Measurements from ENCODE around the gene ZSCAN30. TPM values are rescaled to one million over a fixed set of nuclear protein-coding genes. Genes with fewer than 3 reads are reported as not detected.

ZSCAN30 gene
- polyA plus RNA-seq, 12 donors = 16.8 to 49.8 (median 29.6) TPM; not detected in 1

- DNase-seq = no peak
These were observed 5.9 kb downstream of the ZSCAN30 start for GRCh38 chr18:35283923-35284794.

- no peak for DNase-seq
These were observed 7.7 kb downstream of the ZSCAN30 start for GRCh38 chr18:35282353-35282752.

DNA sequence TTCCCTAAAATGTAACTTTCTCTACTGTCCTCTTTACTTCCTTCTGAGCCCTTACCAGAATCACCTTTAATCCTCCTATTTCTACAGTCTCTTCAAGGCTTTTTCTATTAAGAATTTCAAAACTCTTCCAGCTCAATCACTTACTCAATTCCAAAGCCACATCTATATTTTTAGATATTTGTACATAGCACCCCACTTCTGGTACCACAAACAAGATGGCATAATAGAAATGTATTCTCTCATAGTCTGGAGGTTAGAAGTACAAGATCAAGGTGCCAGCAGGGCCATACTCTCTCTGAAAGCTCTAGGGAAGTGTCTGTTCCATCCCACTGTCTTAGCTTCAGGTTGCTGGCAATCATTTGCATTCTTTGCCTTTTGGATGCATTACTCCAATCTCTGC lies 11.1 kb downstream of the ZSCAN30 start:
- DNase-seq = no peak

DNA sequence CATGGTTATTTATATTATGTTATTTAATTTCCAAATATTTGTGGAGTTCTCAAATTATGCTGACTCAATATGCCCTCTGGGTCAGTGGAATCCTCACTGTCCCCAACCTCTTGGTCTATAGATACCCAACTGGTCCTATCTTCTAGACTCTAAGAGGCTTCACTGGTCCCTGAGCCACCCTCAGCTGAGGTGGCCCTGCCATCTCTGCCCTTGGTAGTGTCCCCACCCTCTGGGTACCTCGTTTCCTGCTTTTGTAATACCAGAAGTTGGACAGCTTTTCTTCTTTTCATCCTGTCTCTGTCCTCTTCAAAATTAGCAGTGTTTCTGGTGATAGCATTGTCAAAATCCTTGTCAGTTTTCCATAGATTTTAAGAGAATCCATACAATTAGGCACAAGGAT lies 11.9 kb downstream of the ZSCAN30 start:
- no peak for DNase-seq

GRCh38 chr18:35277633-35278032 lies 12.4 kb downstream of the ZSCAN30 start:
- DNase-seq = no peak

DNA sequence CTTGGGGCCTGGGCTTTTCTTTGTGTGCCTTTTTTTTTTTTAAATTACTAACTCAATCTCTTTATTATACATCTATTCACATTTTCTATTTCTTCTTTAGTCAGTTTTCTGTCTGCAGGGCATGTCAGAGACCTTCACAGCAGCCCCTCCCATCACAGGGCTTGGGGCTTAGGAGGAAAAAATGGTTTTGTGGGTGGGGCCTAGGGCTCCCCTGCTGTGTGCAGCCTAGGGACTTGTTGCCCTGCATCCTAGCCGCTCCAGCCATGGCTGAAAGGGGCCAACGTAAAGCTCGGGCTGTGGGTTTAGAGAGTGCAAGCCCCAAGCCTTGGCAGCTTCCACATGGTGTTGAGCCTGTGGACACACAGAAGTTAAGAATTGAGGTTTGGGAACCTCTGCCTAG lies 13.8 kb downstream of the ZSCAN30 start:
- DNase-seq = no peak

- DNase-seq = no peak
These were observed 18.4 kb downstream of the ZSCAN30 start for GRCh38 chr18:35271656-35272055.

GRCh38 chr18:35268821-35269220 lies 21.2 kb downstream of the ZSCAN30 start:
- no peak for DNase-seq

GRCh38 chr18:35267809-35268208 lies 22.2 kb downstream of the ZSCAN30 start:
- DNase-seq = peak; percentile 27

DNA sequence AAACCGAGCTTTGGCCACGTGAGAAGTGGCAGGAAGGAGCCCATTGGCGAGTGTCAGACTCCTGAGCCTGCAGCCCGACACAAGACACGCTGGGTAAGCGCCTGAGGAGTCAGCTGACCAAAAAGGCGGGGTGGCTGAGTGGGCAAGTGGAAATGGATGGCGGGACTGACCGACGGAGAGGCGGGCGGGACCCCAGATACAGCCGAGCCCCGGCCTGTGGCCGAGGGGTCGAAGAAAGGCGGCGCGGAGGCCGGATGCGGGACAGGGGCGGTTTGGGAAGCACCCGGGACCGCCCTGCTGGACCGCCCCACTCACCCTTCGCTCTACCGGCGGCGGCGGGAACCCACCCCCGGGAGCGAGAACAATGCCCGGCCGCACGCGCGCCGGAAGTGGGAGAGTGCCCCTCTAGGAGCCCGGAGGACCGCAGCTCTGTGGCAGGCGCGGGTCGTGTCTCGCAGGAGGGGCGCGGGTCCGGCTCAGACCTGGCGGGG lies 22.8 kb downstream of the ZSCAN30 start:
- DNase-seq = peak; percentile 85

DNA sequence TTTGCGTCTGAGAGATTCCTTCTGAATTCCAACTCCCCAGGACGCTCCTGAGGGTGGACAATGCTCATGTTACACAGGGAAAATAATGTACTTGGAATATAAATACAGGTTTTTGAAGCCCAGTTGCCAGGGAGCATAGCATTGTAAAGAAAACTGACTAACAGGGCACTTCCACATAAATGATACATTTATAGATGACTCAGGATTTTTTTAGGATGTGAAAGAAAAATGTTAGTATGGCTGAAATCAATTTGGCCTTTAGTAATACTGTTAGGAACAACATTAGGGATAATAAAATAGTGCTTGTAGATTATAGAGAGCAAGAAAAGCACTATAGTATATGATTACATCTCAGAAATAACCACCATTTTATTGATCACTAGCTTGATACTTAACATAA lies 25.6 kb downstream of the ZSCAN30 start:
- no peak for DNase-seq

GRCh38 chr18:35256947-35257346 lies 33.1 kb downstream of the ZSCAN30 start:
- no peak for DNase-seq

- DNase-seq = no peak
These were observed 36.3 kb downstream of the ZSCAN30 start for GRCh38 chr18:35253655-35254287.

DNA sequence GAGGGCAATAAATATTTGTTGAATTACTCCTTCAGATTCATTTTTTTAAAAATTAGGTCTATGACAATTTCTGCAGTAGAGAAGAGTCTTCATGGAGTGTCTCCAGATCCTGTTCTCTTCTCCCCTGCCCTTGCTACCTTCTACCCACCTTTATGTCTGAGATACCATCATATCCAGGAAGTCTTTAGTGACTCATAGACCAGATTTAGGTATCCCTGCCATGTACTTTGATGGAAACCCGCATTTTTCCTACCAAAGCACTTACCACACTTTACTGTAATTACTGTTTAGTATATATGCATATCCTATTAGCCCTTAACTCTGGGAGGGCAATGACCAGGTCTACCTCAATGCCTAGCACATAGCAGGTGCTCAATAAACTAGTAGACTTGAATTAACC lies 37.6 kb downstream of the ZSCAN30 start:
- no peak for DNase-seq

- no peak for DNase-seq
These were observed 41.6 kb downstream of the ZSCAN30 start for GRCh38 chr18:35248429-35248828.

- no peak for DNase-seq
These were observed 42.4 kb downstream of the ZSCAN30 start for GRCh38 chr18:35247412-35248249.

DNA sequence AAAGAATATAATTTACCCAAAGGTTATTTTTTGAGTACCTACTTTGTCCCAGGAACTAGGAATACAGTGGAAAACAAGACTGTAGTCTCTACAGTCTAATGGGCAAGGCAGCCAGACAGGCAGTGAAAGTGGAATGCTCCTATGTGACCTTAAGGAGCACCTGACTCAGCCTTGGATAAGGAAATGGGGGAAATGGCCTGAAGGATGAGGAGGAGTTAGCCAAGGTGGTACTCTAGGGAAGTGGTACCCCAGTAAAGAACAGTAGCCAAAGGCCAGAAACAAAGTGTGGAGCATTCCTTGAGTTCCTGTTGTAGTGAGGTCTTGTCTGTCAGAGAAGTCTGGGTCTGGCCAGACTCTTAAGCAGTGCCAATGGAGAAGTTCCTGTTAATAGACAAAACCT lies 43.2 kb downstream of the ZSCAN30 start:
- DNase-seq = no peak

DNA sequence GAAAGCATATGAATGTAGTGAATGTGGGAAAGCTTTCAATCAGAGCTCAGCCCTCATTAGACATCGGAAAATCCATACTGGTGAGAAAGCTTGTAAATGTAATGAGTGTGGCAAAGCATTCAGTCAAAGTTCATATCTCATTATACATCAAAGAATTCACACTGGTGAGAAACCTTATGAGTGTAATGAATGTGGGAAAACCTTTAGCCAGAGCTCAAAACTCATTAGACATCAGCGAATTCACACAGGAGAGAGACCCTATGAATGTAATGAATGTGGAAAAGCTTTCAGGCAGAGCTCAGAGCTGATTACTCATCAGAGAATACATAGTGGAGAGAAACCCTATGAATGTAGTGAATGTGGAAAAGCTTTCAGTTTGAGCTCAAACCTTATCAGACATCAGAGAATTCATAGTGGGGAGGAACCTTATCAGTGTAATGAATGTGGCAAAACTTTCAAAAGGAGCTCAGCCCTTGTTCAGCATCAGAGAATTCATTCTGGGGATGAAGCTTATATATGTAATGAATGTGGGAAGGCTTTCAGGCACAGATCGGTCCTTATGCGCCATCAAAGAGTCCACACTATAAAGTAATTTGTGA lies 44.2 kb downstream of the ZSCAN30 start:
- no peak for DNase-seq

DNA sequence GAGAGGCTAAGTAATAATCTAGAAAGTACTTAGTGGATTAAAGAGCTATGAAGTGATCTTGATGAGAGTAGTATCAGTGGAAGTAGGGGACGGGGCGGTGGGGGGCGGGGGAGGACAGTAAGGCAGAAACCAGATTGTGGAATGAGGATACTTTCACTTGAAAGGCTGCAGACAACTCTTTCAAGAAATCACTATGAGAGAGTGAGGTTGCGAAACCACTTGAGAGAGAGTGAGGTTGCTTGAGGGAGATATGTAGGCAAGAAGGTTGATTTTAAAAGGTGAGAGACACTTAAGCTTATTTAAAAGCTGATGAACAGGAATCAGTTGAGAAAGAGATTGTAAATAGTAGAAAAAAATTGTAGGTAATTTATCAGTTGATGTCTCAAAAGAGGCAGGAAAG lies 45.4 kb downstream of the ZSCAN30 start:
- DNase-seq = no peak

- no peak for DNase-seq
These were observed 47.6 kb downstream of the ZSCAN30 start for GRCh38 chr18:35242426-35242825.

GRCh38 chr18:35241448-35241804 lies 48.6 kb downstream of the ZSCAN30 start:
- no peak for DNase-seq
